Liver (tissue), 9 donors: ENCODE data around the gene PSMC6. TPM values are rescaled to one million over a fixed set of nuclear protein-coding genes. Genes with fewer than 3 reads are reported as not detected.
A peak's percentile ranks its signal among the peaks of the same experiment; 100 is the strongest.

Experiments used
- DNase-seq: peaks from one replicate; pipeline ENCODE4 v3.0.0-alpha.2; 2017; ENCODE audit warnings: low spot score
- H3K27ac ChIP-seq, 2 donors: one replicate each; pipeline ENCODE4 v1.7.0; 2013; ENCODE audit warnings: inconsistent platforms in 2 of 2, low read length in 2 of 2, control low read depth in 1 of 2, low read depth in 1 of 2, mild to moderate bottlenecking in 1 of 2
- H3K27me3 ChIP-seq, 4 donors: one replicate each; pipeline versions ENCODE4 v1.6.1 to v1.7.0; 2013; ENCODE audit warnings: low read length in 3 of 4, inconsistent platforms in 1 of 4, mild to moderate bottlenecking in 1 of 4, moderate library complexity in 1 of 4; ENCODE audit not compliant: control insufficient read depth in 4 of 4, insufficient read depth in 4 of 4
- H3K36me3 ChIP-seq, 4 donors: one replicate each; pipeline versions ENCODE4 v1.6.1 to v1.7.0; 2013; ENCODE audit warnings: low read length in 3 of 4, mild to moderate bottlenecking in 3 of 4, low read depth in 1 of 4, moderate library complexity in 1 of 4; ENCODE audit not compliant: control insufficient read depth in 4 of 4, insufficient read depth in 3 of 4
- H3K4me1 ChIP-seq, 4 donors: one replicate each; pipeline versions ENCODE4 v1.6.1 to v1.7.0; 2013; ENCODE audit warnings: low read length in 3 of 4, mild to moderate bottlenecking in 3 of 4, moderate library complexity in 1 of 4; ENCODE audit not compliant: control insufficient read depth in 4 of 4, insufficient read depth in 4 of 4
- H3K4me3 ChIP-seq, 3 donors: one replicate each; pipeline versions ENCODE4 v1.6.1 to v1.7.0; 2013; ENCODE audit warnings: low read length in 3 of 3, control low read depth in 1 of 3, low read depth in 1 of 3, mild to moderate bottlenecking in 1 of 3
- H3K9ac ChIP-seq, 2 donors: one replicate each; pipeline ENCODE4 v1.7.0; 2013; ENCODE audit warnings: low read length in 2 of 2, mild to moderate bottlenecking in 2 of 2, moderate library complexity in 2 of 2, control low read depth in 1 of 2, low read depth in 1 of 2
- H3K9me3 ChIP-seq, 4 donors: one replicate each; pipeline versions ENCODE4 v1.6.1 to v1.7.0; 2013; ENCODE audit warnings: low read length in 3 of 4; ENCODE audit not compliant: control insufficient read depth in 4 of 4
- ATF3 ChIP-seq: IDR thresholded peaks from 2 replicates; pipeline ENCODE4 v1.6.1; 2016; ENCODE audit warnings: antibody characterized with exemption
- EGR1 ChIP-seq, 2 donors: IDR thresholded peaks; 2 replicates each; pipeline ENCODE4 v1.6.1; 2016 to 2018; ENCODE audit warnings: antibody characterized with exemption in 2 of 2, low read depth in 2 of 2
- FOXA1 ChIP-seq: IDR thresholded peaks from 2 replicates; pipeline ENCODE4 v1.6.1; 2016; ENCODE audit warnings: antibody characterized with exemption
- GABPA ChIP-seq, 2 donors: IDR thresholded peaks in 1 of 2; conservative IDR thresholded peaks in 1 of 2; 2 replicates each; pipeline ENCODE4 v1.6.1; 2016; ENCODE audit warnings: antibody characterized with exemption in 2 of 2, mild to moderate bottlenecking in 1 of 2, moderate library complexity in 1 of 2
- HNF4A ChIP-seq, 2 donors: conservative IDR thresholded peaks; 2 replicates each; pipeline ENCODE4 v1.6.1; 2016; ENCODE audit warnings: antibody characterized with exemption in 2 of 2, mild to moderate bottlenecking in 2 of 2
- HNF4G ChIP-seq: IDR thresholded peaks from 2 replicates; pipeline ENCODE4 v1.6.1; 2016; ENCODE audit warnings: antibody characterized with exemption
- JUND ChIP-seq, 2 donors: IDR thresholded peaks; 2 replicates each; pipeline ENCODE4 v1.6.1; 2016; ENCODE audit warnings: antibody characterized with exemption in 2 of 2
- NR2F2 ChIP-seq: IDR thresholded peaks from 2 replicates; pipeline ENCODE4 v1.6.1; 2016; ENCODE audit warnings: antibody characterized with exemption
- RAD21 ChIP-seq, 2 donors: IDR thresholded peaks; 2 replicates each; pipeline ENCODE4 v1.6.1; 2016; ENCODE audit warnings: antibody characterized with exemption in 2 of 2, mild to moderate bottlenecking in 2 of 2
- RXRA ChIP-seq, 2 donors: IDR thresholded peaks; 2 replicates each; pipeline ENCODE4 v1.6.1; 2017 to 2018; ENCODE audit warnings: antibody characterized with exemption in 2 of 2, mild to moderate bottlenecking in 1 of 2
- SP1 ChIP-seq: IDR thresholded peaks from 2 replicates; pipeline ENCODE4 v1.6.1; 2018; ENCODE audit warnings: antibody characterized with exemption, mild to moderate bottlenecking
- TAF1 ChIP-seq: conservative IDR thresholded peaks from 2 replicates; pipeline ENCODE4 v1.6.1; 2016; ENCODE audit warnings: antibody characterized with exemption, mild to moderate bottlenecking
- YY1 ChIP-seq: IDR thresholded peaks from 2 replicates; pipeline ENCODE4 v1.6.1; 2016; ENCODE audit warnings: antibody characterized with exemption, mild to moderate bottlenecking
- ZBTB33 ChIP-seq: IDR thresholded peaks from 2 replicates; pipeline ENCODE4 v1.6.1; 2016; ENCODE audit warnings: antibody characterized with exemption
- WGBS: extraction: QIAGEN DNeasy Blood & Tissue Kit; methylation state at CpG from one replicate; pipeline ENCODE4 v1.1.7; 2013; 5-methylcytosine and 5-hydroxymethylcytosine counted together
- polyA plus RNA-seq, 2 donors: library from polyadenylated mRNA; stranded (reverse) in 1 of 2; unstranded in 1 of 2; fragments of 200-250 nt in 1 of 2; fragments of >200 nt in 1 of 2; fragmentation: Nextera tagmentation in 1 of 2; extraction: Ambion mirVana in 1 of 2; gene quantifications; one replicate each; pipeline versions ENCODE4 v1.2.1 to v1.2.3, GENCODE V29; 2013 to 2015
- total RNA-seq, 2 donors: library from RNA; depleted of rRNA; stranded (reverse); fragments of >200 nt; gene quantifications; one replicate each; pipeline ENCODE4 v1.2.3, GENCODE V29; 2014
- TF ChIP-seq, protein P1 (sequence below): fragments of 150-350 bp; IDR thresholded peaks from 2 replicates; pipeline ENCODE4 v1.5.1; 2017; ENCODE audit warnings: improper control_type of control experiment, low read depth, low read length; ENCODE audit not compliant: missing input control
- TF ChIP-seq, protein P2 (sequence below): IDR thresholded peaks from 2 replicates; pipeline ENCODE4 v1.6.1; 2016; ENCODE audit warnings: antibody characterized with exemption
- TF ChIP-seq, protein P3 (sequence below): IDR thresholded peaks from 2 replicates; pipeline ENCODE4 v1.6.1; 2016; ENCODE audit warnings: antibody characterized with exemption, mild to moderate bottlenecking
- donor health status: healthy.
- donor health status: healthy.
- donor health status: healthy.
- donor health status: healthy.
- donor health status: healthy.

Gene PSMC6
- total and polyA plus RNA-seq, 4 donors = 43.2 to 98.9 (median 69.3) TPM

GRCh38 chr14:52678591-52678990, 28.4 kb upstream of the PSMC6 start:
- no peak overlapping the region for H3K27ac ChIP-seq

More at GRCh38 chr14:52678591-52678990, 28.4 kb upstream of the PSMC6 start:
- Histone ChIP-seq H3K9me3 (no peaks in the 10 kb centered on the region), H3K27me3 (no peaks in the 10 kb centered on the region), H3K36me3 (peaks cover 1 to 33% (median 20%) of the 10 kb centered on the region in 4 donors), H3K9ac (no peak overlapping the region), H3K4me1 (no peaks in the 10 kb centered on the region), H3K4me3 (no peak overlapping the region)
- DNase-seq = no peak
- 96% methylated on average over 2 of the region's 2 CpGs for WGBS
- TF ChIP-seq NR2F2 (no peak), HNF4G (no peak), SP1 (no peak), RXRA (IDR thresholded peaks at IDR 0.05) (no peak), ZBTB33 (no peak), JUND (IDR thresholded peaks at IDR 0.05) (no peak), HNF4A (conservative IDR thresholded peaks at IDR 0.05) (no peak), TAF1 (no peak), GABPA (IDR thresholded peaks at IDR 0.05 in 1 of 2, conservative IDR thresholded peaks at IDR 0.05 in 1 of 2) (no peak), YY1 (no peak), RAD21 (IDR thresholded peaks at IDR 0.05) (peak; percentile 17 to 67), FOXA1 (no peak), EGR1 (IDR thresholded peaks at IDR 0.05; ENCODE audit: low read depth in 2 of 2) (no peak), ATF3 (no peak)
- TF ChIP-seq, protein P1, sequence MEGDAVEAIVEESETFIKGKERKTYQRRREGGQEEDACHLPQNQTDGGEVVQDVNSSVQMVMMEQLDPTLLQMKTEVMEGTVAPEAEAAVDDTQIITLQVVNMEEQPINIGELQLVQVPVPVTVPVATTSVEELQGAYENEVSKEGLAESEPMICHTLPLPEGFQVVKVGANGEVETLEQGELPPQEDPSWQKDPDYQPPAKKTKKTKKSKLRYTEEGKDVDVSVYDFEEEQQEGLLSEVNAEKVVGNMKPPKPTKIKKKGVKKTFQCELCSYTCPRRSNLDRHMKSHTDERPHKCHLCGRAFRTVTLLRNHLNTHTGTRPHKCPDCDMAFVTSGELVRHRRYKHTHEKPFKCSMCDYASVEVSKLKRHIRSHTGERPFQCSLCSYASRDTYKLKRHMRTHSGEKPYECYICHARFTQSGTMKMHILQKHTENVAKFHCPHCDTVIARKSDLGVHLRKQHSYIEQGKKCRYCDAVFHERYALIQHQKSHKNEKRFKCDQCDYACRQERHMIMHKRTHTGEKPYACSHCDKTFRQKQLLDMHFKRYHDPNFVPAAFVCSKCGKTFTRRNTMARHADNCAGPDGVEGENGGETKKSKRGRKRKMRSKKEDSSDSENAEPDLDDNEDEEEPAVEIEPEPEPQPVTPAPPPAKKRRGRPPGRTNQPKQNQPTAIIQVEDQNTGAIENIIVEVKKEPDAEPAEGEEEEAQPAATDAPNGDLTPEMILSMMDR = peak; percentile 35
- TF ChIP-seq, protein P2, sequence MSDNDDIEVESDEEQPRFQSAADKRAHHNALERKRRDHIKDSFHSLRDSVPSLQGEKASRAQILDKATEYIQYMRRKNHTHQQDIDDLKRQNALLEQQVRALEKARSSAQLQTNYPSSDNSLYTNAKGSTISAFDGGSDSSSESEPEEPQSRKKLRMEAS = no peak
- TF ChIP-seq, protein P3, sequence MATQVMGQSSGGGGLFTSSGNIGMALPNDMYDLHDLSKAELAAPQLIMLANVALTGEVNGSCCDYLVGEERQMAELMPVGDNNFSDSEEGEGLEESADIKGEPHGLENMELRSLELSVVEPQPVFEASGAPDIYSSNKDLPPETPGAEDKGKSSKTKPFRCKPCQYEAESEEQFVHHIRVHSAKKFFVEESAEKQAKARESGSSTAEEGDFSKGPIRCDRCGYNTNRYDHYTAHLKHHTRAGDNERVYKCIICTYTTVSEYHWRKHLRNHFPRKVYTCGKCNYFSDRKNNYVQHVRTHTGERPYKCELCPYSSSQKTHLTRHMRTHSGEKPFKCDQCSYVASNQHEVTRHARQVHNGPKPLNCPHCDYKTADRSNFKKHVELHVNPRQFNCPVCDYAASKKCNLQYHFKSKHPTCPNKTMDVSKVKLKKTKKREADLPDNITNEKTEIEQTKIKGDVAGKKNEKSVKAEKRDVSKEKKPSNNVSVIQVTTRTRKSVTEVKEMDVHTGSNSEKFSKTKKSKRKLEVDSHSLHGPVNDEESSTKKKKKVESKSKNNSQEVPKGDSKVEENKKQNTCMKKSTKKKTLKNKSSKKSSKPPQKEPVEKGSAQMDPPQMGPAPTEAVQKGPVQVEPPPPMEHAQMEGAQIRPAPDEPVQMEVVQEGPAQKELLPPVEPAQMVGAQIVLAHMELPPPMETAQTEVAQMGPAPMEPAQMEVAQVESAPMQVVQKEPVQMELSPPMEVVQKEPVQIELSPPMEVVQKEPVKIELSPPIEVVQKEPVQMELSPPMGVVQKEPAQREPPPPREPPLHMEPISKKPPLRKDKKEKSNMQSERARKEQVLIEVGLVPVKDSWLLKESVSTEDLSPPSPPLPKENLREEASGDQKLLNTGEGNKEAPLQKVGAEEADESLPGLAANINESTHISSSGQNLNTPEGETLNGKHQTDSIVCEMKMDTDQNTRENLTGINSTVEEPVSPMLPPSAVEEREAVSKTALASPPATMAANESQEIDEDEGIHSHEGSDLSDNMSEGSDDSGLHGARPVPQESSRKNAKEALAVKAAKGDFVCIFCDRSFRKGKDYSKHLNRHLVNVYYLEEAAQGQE = no peak
